Measurements from ENCODE around the gene ELP5.

DNA sequence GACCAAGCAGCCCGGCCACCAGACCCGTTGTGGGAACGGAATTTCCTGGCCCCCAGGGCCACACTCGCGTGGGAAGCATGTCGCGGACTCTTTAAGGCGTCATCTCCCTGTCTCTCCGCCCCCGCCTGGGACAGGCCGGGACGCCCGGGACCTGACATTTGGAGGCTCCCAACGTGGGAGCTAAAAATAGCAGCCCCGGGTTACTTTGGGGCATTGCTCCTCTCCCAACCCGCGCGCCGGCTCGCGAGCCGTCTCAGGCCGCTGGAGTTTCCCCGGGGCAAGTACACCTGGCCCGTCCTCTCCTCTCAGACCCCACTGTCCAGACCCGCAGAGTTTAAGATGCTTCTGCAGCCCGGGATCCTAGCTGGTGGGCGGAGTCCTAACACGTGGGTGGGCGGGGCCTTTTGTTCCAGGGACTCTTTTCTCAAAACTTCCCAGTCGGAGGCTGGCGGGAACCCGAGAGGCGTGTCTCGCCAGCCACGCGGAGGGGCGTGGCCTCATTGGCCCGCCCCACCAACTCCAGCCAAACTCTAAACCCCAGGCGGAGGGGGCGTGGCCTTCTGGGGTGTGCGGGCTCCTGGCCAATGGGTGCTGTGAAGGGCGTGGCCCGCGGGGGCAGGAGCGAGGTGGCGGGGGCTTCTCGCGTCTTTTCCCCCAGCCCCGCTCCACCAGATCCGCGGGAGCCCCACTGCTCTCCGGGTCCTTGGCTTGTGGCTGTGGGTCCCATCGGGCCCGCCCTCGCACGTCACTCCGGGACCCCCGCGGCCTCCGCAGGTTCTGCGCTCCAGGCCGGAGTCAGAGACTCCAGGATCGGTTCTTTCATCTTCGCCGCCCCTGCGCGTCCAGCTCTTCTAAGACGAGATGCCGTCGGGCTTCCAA, 29.3 kb downstream of the ELP5 start, which contains the start of gene SLC2A4:
- no peak for TF ChIP-seq PPARA (CRISPR knock-in tag; IDR thresholded peaks at IDR 0.05; ENCODE audit: borderline replicate concordance)
- no peak for TF ChIP-seq ZNF8 (CRISPR knock-in tag; IDR thresholded peaks at IDR 0.05)

Data from SK-N-SH treated with all-trans-retinoic acid at 6 μM for 48 hours (cell line).